Endothelial cell of umbilical vein (primary cell): Measurements from ENCODE around the gene PTGFRN. TPM values are rescaled to one million over a fixed set of nuclear protein-coding genes. Genes with fewer than 3 reads are reported as not detected.

ENCODE experiments used
- BruUV-seq: library from RNA; stranded (reverse); fragments of 400-500 nt; replicated peaks from 2 replicates; lab custom pipeline; 2021; lab: Mats Ljungman, UMichigan
- CTCF ChIA-PET: fragments of 300-600, 350-600 bp; sonication (Branson Sonifier 250); formaldehyde crosslinking; loops from one replicate; lab custom pipeline; 2021; ENCODE audit warnings: antibody characterized with exemption, inconsistent platforms; lab: Charles Lee
- POLR2A ChIA-PET: fragments of 300-600, 350-600 bp; sonication (Branson Sonifier 250); formaldehyde crosslinking; loops from one replicate; lab custom pipeline; 2021; ENCODE audit warnings: antibody characterized with exemption, inconsistent platforms; lab: Charles Lee
- DNase-seq: peaks from one replicate; pipeline ENCODE4 v3.0.0-alpha.2; 2011; ENCODE audit warnings: low read depth, low spot score
- FAIRE-seq: peaks from 2 replicates; lab custom pipeline; 2011; peaks lifted over from hg19 to GRCh38; lab: Jason Lieb, UNC
- H2AFZ ChIP-seq: 2 replicates; pipeline ENCODE4 v1.6.0; 2012; ENCODE audit warnings: low read depth, low read length, control low read depth, inconsistent platforms
- H3K27ac ChIP-seq: 2 replicates; pipeline ENCODE4 v1.5.1; 2011; ENCODE audit warnings: low read depth, mild to moderate bottlenecking, control low read depth, low read length, moderate library complexity; ENCODE audit not compliant: insufficient read depth
- H3K27me3 ChIP-seq, 2 experiments: 2 replicates each; pipeline versions ENCODE4 v1.6.0 to v1.6.1; 2011; ENCODE audit warnings: low read length in 2 of 2, mixed read lengths in 1 of 2; ENCODE audit not compliant: control insufficient read depth in 2 of 2, insufficient read depth in 2 of 2
- H3K36me3 ChIP-seq, 2 experiments: 2 replicates in 1 of 2; 3 replicates in 1 of 2; pipeline ENCODE4 v1.5.1; 2011; ENCODE audit warnings: low read length in 2 of 2, mild to moderate bottlenecking in 1 of 2, moderate library complexity in 1 of 2; ENCODE audit not compliant: control insufficient read depth in 2 of 2, insufficient read depth in 2 of 2; ENCODE audit errors: extremely low read depth in 1 of 2
- H3K4me1 ChIP-seq: 3 replicates; pipeline ENCODE4 v1.5.1; 2011; ENCODE audit warnings: mild to moderate bottlenecking, low read length; ENCODE audit not compliant: control insufficient read depth, insufficient read depth; ENCODE audit errors: extremely low read depth
- H3K4me2 ChIP-seq: 2 replicates; pipeline ENCODE4 v1.6.1; 2011; ENCODE audit warnings: low read length, control low read depth, mixed read lengths; ENCODE audit not compliant: insufficient read depth
- H3K4me3 ChIP-seq, 3 experiments: fragments of 200-600 bp in 1 of 3; sonication (generic), shearing (Covaris generic) in 1 of 3; replicated peaks in 1 of 3; 2 replicates each; pipeline ENCODE4 v1.5.1; 2011 to 2016; ENCODE audit warnings: control low read depth in 3 of 3, low read length in 3 of 3, mild to moderate bottlenecking in 2 of 3, inconsistent platforms in 1 of 3, low read depth in 1 of 3, moderate library complexity in 1 of 3; ENCODE audit not compliant: insufficient read depth in 1 of 3
- H3K79me2 ChIP-seq: 2 replicates; pipeline ENCODE4 v1.6.0; 2012; ENCODE audit warnings: low read length, inconsistent platforms; ENCODE audit not compliant: control insufficient read depth, insufficient read depth
- H3K9ac ChIP-seq: replicated peaks from 2 replicates; pipeline ENCODE3; 2011; ENCODE audit warnings: low read length, control low read depth; ENCODE audit not compliant: insufficient read depth; ENCODE audit errors: extremely low read depth
- H3K9me1 ChIP-seq: replicated peaks from 3 replicates; pipeline ENCODE4 v1.6.0; 2011; ENCODE audit warnings: mild to moderate bottlenecking, low read length; ENCODE audit not compliant: control insufficient read depth, insufficient read depth; ENCODE audit errors: extremely low read depth
- H3K9me3 ChIP-seq: replicated peaks from 2 replicates; pipeline ENCODE4 v1.5.1; 2012; ENCODE audit warnings: low read length, inconsistent platforms; ENCODE audit not compliant: control insufficient read depth, insufficient read depth
- H4K20me1 ChIP-seq: replicated peaks from 2 replicates; pipeline ENCODE3; 2011; ENCODE audit warnings: mild to moderate bottlenecking, low read length; ENCODE audit not compliant: control insufficient read depth, insufficient read depth; ENCODE audit errors: extremely low read depth
- CTCF ChIP-seq, 2 donors: IDR thresholded peaks; 1 replicate in 1 of 2; 2 replicates in 1 of 2; pipeline ENCODE4 v1.5.1; 2011; ENCODE audit warnings: low read length in 2 of 2, mild to moderate bottlenecking in 2 of 2, moderate library complexity in 2 of 2, control low read depth in 1 of 2, inconsistent platforms in 1 of 2, low read depth in 1 of 2; ENCODE audit not compliant: insufficient read depth in 1 of 2; ENCODE audit errors: extremely low read depth in 1 of 2
- EZH2 ChIP-seq: IDR thresholded peaks from 2 replicates; pipeline ENCODE4 v1.6.1; 2012; ENCODE audit warnings: borderline replicate concordance, low read depth, mild to moderate bottlenecking, moderate library complexity, low read length, inconsistent platforms; ENCODE audit not compliant: severe bottlenecking
- FOS ChIP-seq: IDR thresholded peaks from 2 replicates; pipeline ENCODE4 v1.6.1; 2011; ENCODE audit warnings: mild to moderate bottlenecking, low read length, moderate library complexity, borderline replicate concordance; ENCODE audit not compliant: insufficient read depth
- GATA2 ChIP-seq: IDR thresholded peaks from 2 replicates; pipeline ENCODE4 v1.7.0; 2011; ENCODE audit warnings: low read depth, mild to moderate bottlenecking, moderate library complexity, mixed read lengths, low read length; ENCODE audit not compliant: insufficient read length, insufficient read depth
- JUN ChIP-seq: IDR thresholded peaks from 2 replicates; pipeline ENCODE4 v1.6.1; 2011; ENCODE audit warnings: borderline replicate concordance, low read depth; ENCODE audit not compliant: insufficient read length, insufficient read depth
- MAX ChIP-seq: IDR thresholded peaks from 2 replicates; pipeline ENCODE4 v1.6.1; 2011; ENCODE audit not compliant: insufficient read depth, insufficient read length
- MYC ChIP-seq: IDR thresholded peaks from one replicate; pipeline ENCODE4 v1.6.1; 2011; ENCODE audit warnings: mild to moderate bottlenecking, low read depth, low read length
- POLR2A ChIP-seq: IDR thresholded peaks from 2 replicates; pipeline ENCODE4 v1.6.1; 2012; ENCODE audit warnings: low read depth, mild to moderate bottlenecking, control low read depth, low read length
- POLR2AphosphoS5 ChIP-seq: IDR thresholded peaks from 2 replicates; pipeline ENCODE4 v1.6.1; 2012; ENCODE audit warnings: low read depth, mild to moderate bottlenecking, control low read depth, low read length, moderate library complexity; ENCODE audit not compliant: insufficient read depth
- dilution Hi-C: fragments of 300-500 bp; cut with MboI; formaldehyde crosslinking; loops from one replicate; pipeline ENCODE4 v1.15.0; 2019; ENCODE audit warnings: low sequenced_read_pairs; ENCODE audit not compliant: extremely low pct_ligation_motif_present
- intact Hi-C: fragments of 100-400 bp; cut with micrococcal nuclease; formaldehyde crosslinking; loops from one replicate; pipeline ENCODE4 v1.10.0; 2022
- polyA plus RNA-seq, 4 experiments: library from polyadenylated mRNA; depleted of rRNA in 3 of 4; stranded (reverse) in 3 of 4; unstranded in 1 of 4; fragments of >200 nt; gene quantifications; 2 replicates each; pipeline versions ENCODE4 v1.2.1 to v1.2.3, GENCODE V29; 2011 to 2012; ENCODE audit warnings: missing spikeins in 1 of 4
- total RNA-seq: library from RNA; stranded (reverse); gene quantifications from 2 replicates; pipeline ENCODE4 v1.2.3, GENCODE V29; 2021

Gene PTGFRN
- total and polyA plus RNA-seq, 2 donors (not counting 3 experiments of a cell fraction or from before 2014, with no cell fraction given): 39.6 to 60.7 TPM

GRCh38 chr1:116968724-116969123 lies 59.0 kb downstream of the PTGFRN start:
- no peak overlapping the region for H3K27ac ChIP-seq
- no peaks in the 10 kb centered on the region for H3K79me2 ChIP-seq
- no peak for TF ChIP-seq JUN
- TF ChIP-seq CTCF (IDR thresholded peaks at IDR 0.05; ENCODE audit: extremely low read depth in 1 of 2, insufficient read depth in 1 of 2, low read depth in 1 of 2, low read length in 2 of 2): no peak
- no peak for TF ChIP-seq MAX
- TF ChIP-seq EZH2: no peak
- no peak for TF ChIP-seq FOS
- no peak for TF ChIP-seq POLR2A
- no peak for TF ChIP-seq GATA2
- no peak for TF ChIP-seq POLR2AphosphoS5
- TF ChIP-seq MYC: no peak
- H3K4me1 ChIP-seq: no peaks in the 10 kb centered on the region
- no peak overlapping the region for H3K9ac ChIP-seq
- ChIA-PET CTCF (no interaction called here), POLR2A (no interaction called here)
- H3K27me3 ChIP-seq: no peaks in the 10 kb centered on the region
- H4K20me1 ChIP-seq: no peaks in the 10 kb centered on the region
- H3K4me2 ChIP-seq: no peak overlapping the region
- intact Hi-C loops: no loop called here
- no peaks in the 10 kb centered on the region for H3K9me3 ChIP-seq
- dilution Hi-C loops: no loop called here
- H3K36me3 ChIP-seq: peaks cover 0 to 2% of the 10 kb centered on the region in 2 experiments
- no peak overlapping the region for H3K4me3 ChIP-seq
- H2AFZ ChIP-seq: no peak overlapping the region
- no peaks in the 10 kb centered on the region for H3K9me1 ChIP-seq
- BruUV-seq: no TSS peak
- DNase-seq (no peak), FAIRE-seq (no peak)
